Ishikawa (cell line): Measurements from ENCODE around the gene FLAD1.
A peak's percentile ranks its signal among the peaks of the same experiment; 100 is the strongest.

ENCODE experiments used
- CEBPB ChIP-seq: IDR thresholded peaks from 2 replicates; pipeline ENCODE4 v1.6.1; 2012
- CREB1 ChIP-seq: IDR thresholded peaks from 2 replicates; pipeline ENCODE4 v1.6.1; 2012; ENCODE audit warnings: low read depth
- EGR1 ChIP-seq: IDR thresholded peaks from 2 replicates; pipeline ENCODE4 v1.6.1; 2012
- EP300 ChIP-seq: IDR thresholded peaks from 2 replicates; pipeline ENCODE4 v1.6.1; 2012; ENCODE audit warnings: borderline replicate concordance
- FOXM1 ChIP-seq: IDR thresholded peaks from 2 replicates; pipeline ENCODE4 v1.6.1; 2012; ENCODE audit warnings: low read depth, borderline replicate concordance
- NFIC ChIP-seq: IDR thresholded peaks from 2 replicates; pipeline ENCODE4 v1.6.1; 2012
- RAD21 ChIP-seq: IDR thresholded peaks from 2 replicates; pipeline ENCODE4 v1.6.1; 2012; ENCODE audit warnings: low read depth
- TAF1 ChIP-seq: IDR thresholded peaks from 2 replicates; pipeline ENCODE4 v1.6.1; 2012; ENCODE audit warnings: low read depth, mild to moderate bottlenecking
- TCF12 ChIP-seq: IDR thresholded peaks from 2 replicates; pipeline ENCODE4 v1.6.1; 2012; ENCODE audit warnings: low read depth
- TEAD4 ChIP-seq: IDR thresholded peaks from 2 replicates; pipeline ENCODE4 v1.6.1; 2012
- YY1 ChIP-seq: IDR thresholded peaks from 2 replicates; pipeline ENCODE4 v1.6.1; 2012; ENCODE audit warnings: low read depth
- ZBTB7A ChIP-seq: IDR thresholded peaks from 2 replicates; pipeline ENCODE4 v1.6.1; 2012; ENCODE audit warnings: low read depth
- TF ChIP-seq, protein P1 (sequence below): IDR thresholded peaks from 2 replicates; pipeline ENCODE4 v1.6.1; 2012
- TF ChIP-seq, protein P2 (sequence below): IDR thresholded peaks from 2 replicates; pipeline ENCODE4 v1.6.1; 2012
- TF ChIP-seq, protein P3 (sequence below): IDR thresholded peaks from 2 replicates; pipeline ENCODE4 v1.6.1; 2012; ENCODE audit warnings: low read depth, mild to moderate bottlenecking

The FLAD1 gene

DNA sequence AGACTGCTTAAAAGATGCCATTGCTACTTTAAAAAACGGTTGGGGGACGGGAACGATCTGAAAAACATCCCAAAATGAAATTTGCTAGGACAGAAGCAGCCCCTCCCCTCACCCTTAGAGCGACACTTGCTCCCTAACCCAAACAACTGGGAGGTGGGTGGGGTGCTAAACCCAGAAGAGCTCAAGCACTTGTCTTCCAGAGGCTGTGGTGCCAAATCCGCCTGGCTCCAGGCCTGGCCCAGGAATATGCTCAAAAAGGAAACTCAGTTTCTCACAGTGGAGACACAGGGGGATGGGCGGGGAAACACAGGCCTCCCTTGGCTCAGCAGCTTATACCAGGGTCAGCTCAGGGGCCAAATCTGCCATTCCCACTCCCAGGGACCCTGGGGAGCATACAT lies 26.6 kb upstream of the FLAD1 start:
- TF ChIP-seq NFIC = no peak
- TF ChIP-seq, protein P1, sequence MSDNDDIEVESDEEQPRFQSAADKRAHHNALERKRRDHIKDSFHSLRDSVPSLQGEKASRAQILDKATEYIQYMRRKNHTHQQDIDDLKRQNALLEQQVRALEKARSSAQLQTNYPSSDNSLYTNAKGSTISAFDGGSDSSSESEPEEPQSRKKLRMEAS = 0 out of 2 replicates have a peak, but pooled peaks have one; percentile 1
- 0 out of 2 replicates have a peak, but pooled peaks have one; percentile 10 for TF ChIP-seq FOXM1
- TF ChIP-seq, protein P2, sequence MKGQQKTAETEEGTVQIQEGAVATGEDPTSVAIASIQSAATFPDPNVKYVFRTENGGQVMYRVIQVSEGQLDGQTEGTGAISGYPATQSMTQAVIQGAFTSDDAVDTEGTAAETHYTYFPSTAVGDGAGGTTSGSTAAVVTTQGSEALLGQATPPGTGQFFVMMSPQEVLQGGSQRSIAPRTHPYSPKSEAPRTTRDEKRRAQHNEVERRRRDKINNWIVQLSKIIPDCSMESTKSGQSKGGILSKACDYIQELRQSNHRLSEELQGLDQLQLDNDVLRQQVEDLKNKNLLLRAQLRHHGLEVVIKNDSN = no peak

DNA sequence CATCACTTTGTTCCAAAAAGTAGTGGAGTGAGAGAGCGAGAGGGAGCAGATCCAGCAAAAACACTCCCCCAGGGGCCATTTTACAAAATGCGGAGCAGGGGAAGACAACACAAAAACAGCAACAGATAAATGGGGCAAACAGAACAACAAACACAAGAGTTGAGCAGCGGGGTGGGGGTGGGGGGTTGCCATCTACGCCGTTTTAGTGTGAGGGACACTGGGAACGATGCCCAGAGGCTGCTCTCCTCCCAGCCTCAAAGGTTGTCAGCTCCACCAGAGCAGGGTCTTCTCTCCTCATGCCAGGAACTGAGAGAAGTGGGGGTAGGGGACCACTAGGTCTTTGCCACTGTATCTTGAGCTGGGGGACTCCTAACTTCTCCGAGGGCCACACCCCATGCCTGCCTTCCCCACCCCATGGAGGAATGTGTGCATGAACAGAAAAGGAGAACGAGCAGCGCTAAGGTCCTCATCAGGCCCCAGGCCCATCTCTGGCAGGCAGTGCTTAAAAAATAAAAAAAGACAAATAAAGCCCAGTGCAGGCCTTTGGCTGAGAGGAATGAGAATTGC lies 26.0 kb upstream of the FLAD1 start:
- no peak for TF ChIP-seq RAD21
- TF ChIP-seq CREB1 = no peak

DNA sequence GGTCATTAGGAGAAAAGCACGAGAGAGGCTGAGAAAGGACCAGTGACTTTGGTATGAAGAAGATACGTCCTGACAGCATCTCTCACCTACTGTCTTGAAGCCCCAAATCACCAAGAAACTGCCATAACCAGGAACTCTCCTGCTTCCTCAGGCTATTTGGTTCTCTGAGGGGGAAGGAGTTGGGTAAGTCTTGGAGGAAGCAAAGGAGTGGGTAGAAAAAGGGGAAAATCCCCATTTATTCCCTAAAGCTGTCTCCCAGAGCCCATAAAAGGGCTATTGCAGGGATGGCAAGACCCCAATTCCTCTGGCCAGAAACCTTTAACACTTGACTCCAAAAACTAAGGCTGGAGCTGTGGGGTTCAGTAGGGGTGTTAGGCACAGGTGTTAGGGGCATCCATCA lies 25.1 kb upstream of the FLAD1 start:
- TF ChIP-seq YY1 (no peak), RAD21 (no peak), CEBPB (no peak), CREB1 (no peak), TCF12 (no peak), NFIC (no peak), FOXM1 (no peak), EGR1 (no peak), TEAD4 (no peak), TAF1 (no peak), EP300 (no peak), ZBTB7A (no peak)
- TF ChIP-seq, protein P1 = no peak
- TF ChIP-seq, protein P2 = no peak
- TF ChIP-seq, protein P3, sequence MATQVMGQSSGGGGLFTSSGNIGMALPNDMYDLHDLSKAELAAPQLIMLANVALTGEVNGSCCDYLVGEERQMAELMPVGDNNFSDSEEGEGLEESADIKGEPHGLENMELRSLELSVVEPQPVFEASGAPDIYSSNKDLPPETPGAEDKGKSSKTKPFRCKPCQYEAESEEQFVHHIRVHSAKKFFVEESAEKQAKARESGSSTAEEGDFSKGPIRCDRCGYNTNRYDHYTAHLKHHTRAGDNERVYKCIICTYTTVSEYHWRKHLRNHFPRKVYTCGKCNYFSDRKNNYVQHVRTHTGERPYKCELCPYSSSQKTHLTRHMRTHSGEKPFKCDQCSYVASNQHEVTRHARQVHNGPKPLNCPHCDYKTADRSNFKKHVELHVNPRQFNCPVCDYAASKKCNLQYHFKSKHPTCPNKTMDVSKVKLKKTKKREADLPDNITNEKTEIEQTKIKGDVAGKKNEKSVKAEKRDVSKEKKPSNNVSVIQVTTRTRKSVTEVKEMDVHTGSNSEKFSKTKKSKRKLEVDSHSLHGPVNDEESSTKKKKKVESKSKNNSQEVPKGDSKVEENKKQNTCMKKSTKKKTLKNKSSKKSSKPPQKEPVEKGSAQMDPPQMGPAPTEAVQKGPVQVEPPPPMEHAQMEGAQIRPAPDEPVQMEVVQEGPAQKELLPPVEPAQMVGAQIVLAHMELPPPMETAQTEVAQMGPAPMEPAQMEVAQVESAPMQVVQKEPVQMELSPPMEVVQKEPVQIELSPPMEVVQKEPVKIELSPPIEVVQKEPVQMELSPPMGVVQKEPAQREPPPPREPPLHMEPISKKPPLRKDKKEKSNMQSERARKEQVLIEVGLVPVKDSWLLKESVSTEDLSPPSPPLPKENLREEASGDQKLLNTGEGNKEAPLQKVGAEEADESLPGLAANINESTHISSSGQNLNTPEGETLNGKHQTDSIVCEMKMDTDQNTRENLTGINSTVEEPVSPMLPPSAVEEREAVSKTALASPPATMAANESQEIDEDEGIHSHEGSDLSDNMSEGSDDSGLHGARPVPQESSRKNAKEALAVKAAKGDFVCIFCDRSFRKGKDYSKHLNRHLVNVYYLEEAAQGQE = no peak

DNA sequence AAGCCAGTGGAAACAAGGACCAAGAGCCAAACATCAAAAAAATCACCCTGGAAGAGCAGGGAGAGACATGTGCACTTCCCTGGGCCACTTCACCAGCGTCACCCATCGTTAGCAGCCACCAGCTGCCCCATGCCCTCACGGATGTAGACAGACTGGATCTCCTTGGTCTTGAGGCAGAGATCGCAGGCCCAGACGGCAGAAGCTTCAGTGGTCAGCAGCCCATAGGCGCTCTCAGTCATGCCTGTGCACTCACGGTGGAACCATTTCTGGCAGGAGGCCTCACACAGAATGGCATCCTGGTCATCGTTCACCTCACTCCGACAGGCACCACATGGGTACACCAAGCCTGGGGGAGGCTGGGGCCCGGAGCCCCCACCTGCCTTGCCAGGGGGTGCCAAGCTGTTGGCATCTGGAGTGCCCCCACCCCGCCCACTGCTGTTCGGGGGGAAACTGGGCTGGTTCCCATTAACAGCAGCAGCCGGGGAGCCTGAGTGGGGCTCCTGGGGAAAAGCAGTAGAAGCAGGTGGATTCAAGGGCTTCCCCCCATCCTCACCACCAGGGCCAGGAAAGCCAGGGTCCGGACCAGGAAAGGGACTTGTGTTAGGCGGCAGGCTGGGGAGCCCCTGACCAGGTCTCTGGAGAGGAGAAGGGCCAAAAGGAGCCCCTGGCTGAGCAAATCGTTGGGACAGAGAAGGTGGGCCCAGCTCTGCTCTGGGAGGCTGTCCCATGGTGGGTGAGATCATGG lies 24.3 kb upstream of the FLAD1 start:
- TF ChIP-seq CEBPB (no peak), NFIC (no peak), EGR1 (no peak), CREB1 (no peak), TCF12 (no peak), TEAD4 (no peak), EP300 (no peak), RAD21 (no peak), ZBTB7A (no peak), YY1 (no peak), FOXM1 (no peak), TAF1 (no peak)
- TF ChIP-seq, protein P1 = no peak
- TF ChIP-seq, protein P2 = no peak
- TF ChIP-seq, protein P3 = no peak

DNA sequence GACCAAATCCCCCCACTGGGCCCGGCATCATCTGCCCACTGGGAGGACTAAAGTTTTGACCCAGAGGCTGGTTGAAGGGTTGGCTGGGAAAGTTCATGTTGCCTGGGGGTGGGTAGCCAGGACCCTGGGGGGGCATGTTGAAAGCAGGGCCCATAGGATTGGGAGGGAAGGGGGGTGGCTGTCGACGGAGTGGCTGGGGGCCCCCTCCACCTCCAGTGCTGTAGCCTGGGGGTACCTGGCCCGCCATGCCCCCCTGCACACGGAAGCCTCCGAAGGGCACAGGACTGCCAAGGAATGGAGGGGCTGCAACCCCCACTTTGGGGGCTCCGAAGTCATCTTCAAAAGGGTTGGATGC lies 23.7 kb upstream of the FLAD1 start:
- TF ChIP-seq TCF12 = no peak
- TF ChIP-seq, protein P1 = no peak
- TF ChIP-seq TAF1 = no peak
- TF ChIP-seq CREB1 = no peak
- TF ChIP-seq FOXM1 = no peak
- TF ChIP-seq NFIC = no peak
- TF ChIP-seq RAD21 = no peak
- TF ChIP-seq YY1 = no peak
- TF ChIP-seq ZBTB7A = no peak
